Thymus (tissue), 11 donors: ENCODE measurements around the gene SMARCB1. TPM values are rescaled to one million over a fixed set of nuclear protein-coding genes. Genes with fewer than 3 reads are reported as not detected.
A peak's percentile ranks its signal among the peaks of the same experiment; 100 is the strongest.

ENCODE experiments used
- DNase-seq, 9 donors: peaks; one replicate each; pipeline ENCODE4 v3.0.0-alpha.2; 2013; ENCODE audit warnings: low spot score in 9 of 9, low read depth in 6 of 9, missing footprints in 1 of 9
- H3K27ac ChIP-seq, 2 donors: one replicate each; pipeline ENCODE4 v1.5.1; 2013; ENCODE audit warnings: control low read depth in 1 of 2, low read depth in 1 of 2, low read length in 1 of 2, mild to moderate bottlenecking in 1 of 2, moderate library complexity in 1 of 2
- H3K27me3 ChIP-seq, 2 donors: one replicate each; pipeline ENCODE4 v1.5.1; 2013; ENCODE audit warnings: low read length in 1 of 2; ENCODE audit not compliant: control insufficient read depth in 2 of 2, insufficient read depth in 1 of 2
- H3K36me3 ChIP-seq, 2 donors: one replicate each; pipeline ENCODE4 v1.5.1; 2013; ENCODE audit warnings: low read length in 1 of 2, mild to moderate bottlenecking in 1 of 2, moderate library complexity in 1 of 2; ENCODE audit not compliant: control insufficient read depth in 2 of 2, insufficient read depth in 2 of 2
- H3K4me1 ChIP-seq, 2 donors: one replicate each; pipeline ENCODE4 v1.5.1; 2013; ENCODE audit warnings: low read length in 2 of 2; ENCODE audit not compliant: control insufficient read depth in 2 of 2, insufficient read depth in 2 of 2
- H3K4me3 ChIP-seq, 2 donors: one replicate each; pipeline ENCODE4 v1.5.1; 2013; ENCODE audit warnings: low read length in 2 of 2, control low read depth in 1 of 2, mild to moderate bottlenecking in 1 of 2
- H3K9me3 ChIP-seq, 2 donors: one replicate each; pipeline ENCODE4 v1.5.1; 2013; ENCODE audit warnings: low read length in 1 of 2, mild to moderate bottlenecking in 1 of 2; ENCODE audit not compliant: control insufficient read depth in 2 of 2, insufficient read depth in 1 of 2
- WGBS: extraction: QIAGEN DNeasy Blood & Tissue Kit; methylation state at CpG from one replicate; pipeline ENCODE4 v1.1.7; 2013; 5-methylcytosine and 5-hydroxymethylcytosine counted together
- polyA plus RNA-seq: library from polyadenylated mRNA; stranded (reverse); fragments of 200-250 nt; gene quantifications from one replicate; pipeline ENCODE4 v1.2.3, GENCODE V29; 2013
- total RNA-seq: library from RNA; stranded (reverse); fragments of 120-200 nt; gene quantifications from one replicate; pipeline ENCODE4 v1.2.4, GENCODE V29; 2013
- donor health status: healthy.

The SMARCB1 gene
- total and polyA plus RNA-seq, 2 donors = 35.3 to 72.0 TPM

DNA sequence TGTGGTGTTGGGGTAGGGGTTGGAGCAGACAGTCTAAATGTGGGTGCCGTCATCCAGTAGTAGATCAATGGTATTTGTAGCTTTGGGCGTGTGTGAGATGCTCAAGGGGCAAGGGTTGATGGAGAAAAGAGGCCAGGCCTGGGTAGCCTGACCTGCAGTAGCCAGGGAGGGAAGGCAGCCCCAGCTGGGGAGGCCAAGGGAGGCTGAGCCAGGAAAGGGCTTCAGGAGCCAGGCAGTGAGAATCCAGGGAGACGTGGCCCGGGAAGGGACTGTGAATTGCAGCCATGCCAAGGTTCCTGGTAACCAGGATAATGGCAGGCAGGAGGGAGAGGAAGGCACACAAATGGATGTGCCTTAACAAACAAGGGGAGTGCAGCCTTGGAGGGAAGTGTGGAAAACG is 54.5 kb downstream of the SMARCB1 start:
- H3K9me3 ChIP-seq = no peaks in the 10 kb centered on the region
- no peak overlapping the region for H3K27ac ChIP-seq
- H3K36me3 ChIP-seq = peaks cover 4% of the 10 kb centered on the region in 2 donors
- 96% methylated on average over 5 of the region's 5 CpGs for WGBS
- no peak overlapping the region for H3K4me3 ChIP-seq
- H3K27me3 ChIP-seq = peaks cover 0 to 14% of the 10 kb centered on the region in 2 donors
- no peak for DNase-seq
- H3K4me1 ChIP-seq = peaks cover 17 to 36% of the 10 kb centered on the region in 2 donors

GRCh38 chr22:23841736-23842445 is 55.1 kb downstream of the SMARCB1 start:
- 94% methylated on average over 20 of the region's 20 CpGs for WGBS
- Histone ChIP-seq H3K27me3 (peaks cover 0 to 14% of the 10 kb centered on the region in 2 donors), H3K4me3 (no peak overlapping the region), H3K36me3 (no peaks in the 10 kb centered on the region), H3K9me3 (peaks cover 0 to 4% of the 10 kb centered on the region in 2 donors), H3K4me1 (peaks cover 17 to 42% of the 10 kb centered on the region in 2 donors), H3K27ac (no peak overlapping the region)
- DNase-seq = no peak

DNA sequence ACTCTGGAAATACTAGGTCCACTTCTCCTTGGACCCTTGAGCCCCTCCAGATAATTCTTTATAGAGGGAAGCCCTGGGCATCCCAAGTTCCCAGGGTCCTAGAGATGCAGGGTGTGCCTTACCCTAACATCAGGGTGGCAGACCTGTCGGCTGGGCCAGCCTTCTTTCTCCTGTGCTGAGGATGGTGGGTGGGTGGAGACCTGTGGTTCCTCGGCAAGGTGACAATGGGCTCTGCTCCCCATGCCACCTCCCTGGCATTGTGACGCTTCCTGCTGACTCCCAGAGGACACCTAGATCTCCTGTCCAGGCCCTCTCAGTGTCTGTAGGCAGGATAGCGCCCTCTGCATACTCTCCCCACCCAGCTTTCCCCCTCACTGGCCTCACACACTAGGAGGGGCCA is 55.8 kb downstream of the SMARCB1 start:
- peaks cover 0 to 4% of the 10 kb centered on the region in 2 donors for H3K9me3 ChIP-seq
- 84% methylated on average over 4 of the region's 4 CpGs for WGBS
- no peak for DNase-seq
- no peak overlapping the region for H3K4me3 ChIP-seq
- peaks cover 0 to 14% of the 10 kb centered on the region in 2 donors for H3K27me3 ChIP-seq
- peaks cover 17 to 43% of the 10 kb centered on the region in 2 donors for H3K4me1 ChIP-seq
- no peaks in the 10 kb centered on the region for H3K36me3 ChIP-seq
- no peak overlapping the region for H3K27ac ChIP-seq

DNA sequence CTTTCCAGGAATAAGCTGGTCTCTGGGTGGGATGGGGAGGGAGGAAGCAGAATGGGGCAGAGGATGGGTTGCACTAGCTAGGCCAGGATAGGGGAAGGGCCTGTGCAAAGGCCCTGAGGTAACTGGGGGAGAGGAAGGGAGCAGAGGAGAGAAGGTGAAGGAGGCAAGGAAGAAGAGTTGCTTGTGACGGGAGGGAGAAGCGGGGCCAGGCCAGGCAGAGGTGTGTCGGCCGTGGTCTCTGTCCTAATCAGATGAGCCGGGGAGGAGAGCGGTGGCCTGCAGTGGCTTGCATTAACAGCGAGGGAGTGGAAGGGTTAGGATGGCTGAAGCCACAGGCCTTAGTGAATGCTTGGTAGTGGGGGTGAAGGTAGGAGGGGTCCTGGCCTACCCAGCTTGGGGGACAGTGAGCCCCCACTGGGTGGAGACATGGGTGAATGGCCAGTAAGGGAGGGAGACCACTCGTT is 58.0 kb downstream of the SMARCB1 start:
- DNase-seq = no peak
- Histone ChIP-seq H3K9me3 (peaks cover 0 to 4% of the 10 kb centered on the region in 2 donors), H3K27me3 (peaks cover 2 to 8% of the 10 kb centered on the region in 2 donors), H3K4me3 (no peak overlapping the region), H3K4me1 (peaks cover 6 to 33% of the 10 kb centered on the region in 2 donors), H3K27ac (no peak overlapping the region), H3K36me3 (no peaks in the 10 kb centered on the region)
- WGBS = 76% methylated on average over 8 of the region's 8 CpGs

DNA sequence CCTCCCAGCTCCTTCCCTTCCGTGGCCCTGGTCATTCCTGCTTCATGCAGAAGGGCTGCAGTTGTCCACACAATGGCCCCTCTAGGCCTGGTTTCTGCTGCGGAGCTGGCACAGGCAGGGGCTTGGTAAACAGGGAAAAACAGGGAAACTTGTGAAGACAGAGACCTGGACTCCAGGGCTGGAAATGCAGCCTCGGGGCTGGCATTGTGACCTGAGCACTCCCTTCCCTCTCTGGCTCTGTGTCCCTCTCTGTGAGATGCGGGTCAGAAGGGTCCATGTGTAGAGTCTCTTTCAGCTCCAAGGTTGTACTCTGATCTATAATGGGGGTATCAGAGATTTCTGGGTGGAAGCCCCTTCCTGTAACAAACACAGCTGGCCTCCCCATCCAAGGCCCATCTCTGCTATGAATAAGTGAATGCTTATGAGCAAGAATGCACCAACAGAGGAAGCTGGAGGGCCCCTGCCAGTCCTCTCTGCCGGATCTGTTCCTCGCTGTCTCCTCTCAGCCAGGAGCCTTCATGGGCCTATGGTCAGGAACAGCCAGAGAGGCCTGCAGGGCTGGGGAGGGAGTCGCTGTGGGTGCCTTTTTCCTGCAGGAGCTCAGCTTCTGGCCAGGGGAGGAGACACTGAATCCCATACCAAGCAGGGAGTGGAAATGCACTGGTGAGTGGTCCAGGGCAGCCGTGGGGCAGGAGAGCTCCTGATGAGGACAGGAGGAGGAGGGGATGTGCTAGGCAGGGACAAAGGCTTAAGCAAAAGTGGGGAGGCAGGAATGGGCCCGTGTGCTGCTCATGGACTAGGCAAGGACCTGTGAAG is 58.7 kb downstream of the SMARCB1 start:
- no peak overlapping the region for H3K4me3 ChIP-seq
- no peak for DNase-seq
- H3K27me3 ChIP-seq = peaks cover 3 to 14% of the 10 kb centered on the region in 2 donors
- peaks cover 0 to 10% of the 10 kb centered on the region in 2 donors for H3K9me3 ChIP-seq
- H3K27ac ChIP-seq = peak overlapping the region in 1 of 2 donors; percentile 39
- H3K36me3 ChIP-seq = no peaks in the 10 kb centered on the region
- H3K4me1 ChIP-seq = peaks cover 6 to 33% of the 10 kb centered on the region in 2 donors
- WGBS = 90% methylated on average over 9 of the region's 9 CpGs

GRCh38 chr22:23846081-23846469 is 59.3 kb downstream of the SMARCB1 start:
- H3K27me3 ChIP-seq = peaks cover 4 to 16% of the 10 kb centered on the region in 2 donors
- H3K4me3 ChIP-seq = no peak overlapping the region
- no peaks in the 10 kb centered on the region for H3K36me3 ChIP-seq
- H3K9me3 ChIP-seq = peaks cover 0 to 11% of the 10 kb centered on the region in 2 donors
- no peak for DNase-seq
- 93% methylated on average over 7 of the region's 7 CpGs for WGBS
- H3K27ac ChIP-seq = peak overlapping the region in 1 of 2 donors; percentile 30
- peaks cover 6 to 33% of the 10 kb centered on the region in 2 donors for H3K4me1 ChIP-seq

DNA sequence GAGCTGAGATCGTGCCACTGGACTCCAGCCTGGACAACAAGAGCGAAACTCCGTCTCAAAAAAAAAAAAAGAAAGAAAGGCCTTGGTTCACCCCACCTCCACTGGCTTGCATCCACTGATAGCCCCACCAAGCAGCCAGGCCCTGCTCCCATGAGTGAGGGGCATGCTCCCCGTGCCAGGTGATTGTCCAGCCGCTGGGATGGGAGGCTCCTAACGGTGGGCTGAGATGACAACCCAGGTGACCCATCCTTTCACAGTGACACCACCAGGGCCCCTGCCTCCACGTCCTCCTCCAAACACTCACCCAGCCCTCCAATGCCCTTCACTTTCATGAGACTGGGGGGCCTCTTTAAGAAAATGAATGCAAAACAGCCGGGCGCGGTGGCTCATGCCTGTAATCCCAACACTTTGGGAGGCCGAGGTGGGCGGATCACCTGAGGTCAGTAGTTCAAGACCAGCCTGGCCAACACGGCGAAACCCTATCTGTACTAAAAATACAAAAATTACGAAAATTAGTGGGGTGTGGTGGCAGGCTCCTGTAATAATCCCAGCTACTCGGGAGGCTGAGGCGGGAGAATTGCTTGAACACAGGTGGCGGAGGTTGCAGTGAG is 60.6 kb downstream of the SMARCB1 start:
- Histone ChIP-seq H3K36me3 (no peaks in the 10 kb centered on the region), H3K4me1 (peaks cover 6 to 33% of the 10 kb centered on the region in 2 donors), H3K27me3 (peaks cover 4 to 21% of the 10 kb centered on the region in 2 donors), H3K4me3 (no peak overlapping the region), H3K27ac (no peak overlapping the region), H3K9me3 (peaks cover 0 to 11% of the 10 kb centered on the region in 2 donors)
- DNase-seq = no peak
- 95% methylated on average over 18 of the region's 18 CpGs for WGBS

GRCh38 chr22:23847991-23848864 is 61.5 kb downstream of the SMARCB1 start:
- Histone ChIP-seq H3K4me1 (peaks cover 6 to 33% of the 10 kb centered on the region in 2 donors), H3K27ac (no peak overlapping the region), H3K9me3 (peaks cover 0 to 11% of the 10 kb centered on the region in 2 donors), H3K4me3 (no peak overlapping the region), H3K27me3 (peaks cover 6 to 23% of the 10 kb centered on the region in 2 donors), H3K36me3 (no peaks in the 10 kb centered on the region)
- DNase-seq = no peak
- WGBS = 83% methylated on average over 24 of the region's 24 CpGs
